Mammary epithelial cell (primary cell): ENCODE data around the gene SNN.

Experiments used
- EZH2 ChIP-seq: IDR thresholded peaks from 2 replicates; pipeline ENCODE4 v1.6.1; 2012; ENCODE audit warnings: low read length, inconsistent platforms, borderline replicate concordance
- TF ChIP-seq, protein P1 (sequence below), 2 donors: IDR thresholded peaks in 1 of 2; conservative IDR thresholded peaks in 1 of 2; 2 replicates each; pipeline ENCODE4 v1.5.1; 2011 to 2012; ENCODE audit warnings: inconsistent platforms in 2 of 2, low read length in 2 of 2, mild to moderate bottlenecking in 2 of 2, control low read depth in 1 of 2, low read depth in 1 of 2; ENCODE audit not compliant: insufficient read depth in 1 of 2; ENCODE audit errors: extremely low read depth in 1 of 2

- TF ChIP-seq, protein P1, sequence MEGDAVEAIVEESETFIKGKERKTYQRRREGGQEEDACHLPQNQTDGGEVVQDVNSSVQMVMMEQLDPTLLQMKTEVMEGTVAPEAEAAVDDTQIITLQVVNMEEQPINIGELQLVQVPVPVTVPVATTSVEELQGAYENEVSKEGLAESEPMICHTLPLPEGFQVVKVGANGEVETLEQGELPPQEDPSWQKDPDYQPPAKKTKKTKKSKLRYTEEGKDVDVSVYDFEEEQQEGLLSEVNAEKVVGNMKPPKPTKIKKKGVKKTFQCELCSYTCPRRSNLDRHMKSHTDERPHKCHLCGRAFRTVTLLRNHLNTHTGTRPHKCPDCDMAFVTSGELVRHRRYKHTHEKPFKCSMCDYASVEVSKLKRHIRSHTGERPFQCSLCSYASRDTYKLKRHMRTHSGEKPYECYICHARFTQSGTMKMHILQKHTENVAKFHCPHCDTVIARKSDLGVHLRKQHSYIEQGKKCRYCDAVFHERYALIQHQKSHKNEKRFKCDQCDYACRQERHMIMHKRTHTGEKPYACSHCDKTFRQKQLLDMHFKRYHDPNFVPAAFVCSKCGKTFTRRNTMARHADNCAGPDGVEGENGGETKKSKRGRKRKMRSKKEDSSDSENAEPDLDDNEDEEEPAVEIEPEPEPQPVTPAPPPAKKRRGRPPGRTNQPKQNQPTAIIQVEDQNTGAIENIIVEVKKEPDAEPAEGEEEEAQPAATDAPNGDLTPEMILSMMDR (conservative IDR thresholded peaks at IDR 0.05 in 1 of 2, IDR thresholded peaks at IDR 0.05 in 1 of 2; ENCODE audit: extremely low read depth in 1 of 2, insufficient read depth in 1 of 2, low read depth in 1 of 2, low read length in 2 of 2): no peak
- no peak for TF ChIP-seq EZH2
These were observed 35.1 kb upstream of the SNN start for GRCh38 chr16:11633113-11633512.
